ENCODE results near the gene EEF2. TPM values are rescaled to one million over a fixed set of nuclear protein-coding genes. Genes with fewer than 3 reads are reported as not detected.

Gene EEF2
- total and polyA plus RNA-seq, 2 of the 4 experiments (the other 2 are of a cell fraction), result 1,505 to 2,161 TPM

- no peak for TF ChIP-seq RCOR1 (IDR thresholded peaks at IDR 0.05; ENCODE audit: insufficient replicate concordance, low read length)
Measured at GRCh38 chr19:4033028-4033956, 48.0 kb upstream of the EEF2 start (continued).

GRCh38 chr19:4032436-4032835 is 47.2 kb upstream of the EEF2 start:
- CTCF ChIA-PET, result no interaction called here
- POLR2A ChIA-PET (ENCODE audit: unreplicated experiment), result no interaction called here
- no peak for TF ChIP-seq SMC3 (IDR thresholded peaks at IDR 0.05; ENCODE audit: low read depth, low read length)
- TF ChIP-seq MAZ (IDR thresholded peaks at IDR 0.05; ENCODE audit: borderline replicate concordance, low read depth, low read length), result no peak
- TF ChIP-seq USF2 (IDR thresholded peaks at IDR 0.05; ENCODE audit: low read depth, low read length), result no peak
- TF ChIP-seq MAFK (IDR thresholded peaks at IDR 0.05; ENCODE audit: low read depth, low read length), result no peak
- no peak for TF ChIP-seq CTCF (conservative IDR thresholded peaks at IDR 0.05; ENCODE audit: low read depth, low read length)
- TF ChIP-seq RCOR1 (IDR thresholded peaks at IDR 0.05; ENCODE audit: insufficient replicate concordance, low read length), result no peak
- no peak for TF ChIP-seq RAD21 (IDR thresholded peaks at IDR 0.05; ENCODE audit: low read length)
- TF ChIP-seq NFE2L2 (IDR thresholded peaks at IDR 0.05; ENCODE audit: low read depth, low read length), result no peak
- no peak for TF ChIP-seq CEBPB (IDR thresholded peaks at IDR 0.05; ENCODE audit: low read depth, low read length)
- no peak for TF ChIP-seq POLR2A (IDR thresholded peaks at IDR 0.05; ENCODE audit: low read depth, low read length)
- TF ChIP-seq ELK1 (IDR thresholded peaks at IDR 0.05; ENCODE audit: borderline replicate concordance, low read depth, low read length), result no peak
- no peak for TF ChIP-seq FOS (IDR thresholded peaks at IDR 0.05; ENCODE audit: low read depth, low read length)

More at GRCh38 chr19:4032436-4032835, 47.2 kb upstream of the EEF2 start:
- Histone ChIP-seq H3K23ac (ENCODE audit: low read depth, low read length) (no peak overlapping the region), H3K4ac (ENCODE audit: low read depth, low read length) (no peak overlapping the region), H3K4me3 (ENCODE audit: insufficient read depth, low read depth, low read length) (no peak overlapping the region), H2BK120ac (ENCODE audit: low read depth, low read length) (no peak overlapping the region), H2BK15ac (ENCODE audit: low read depth, low read length) (no peak overlapping the region), H3K9me1 (ENCODE audit: insufficient read depth, low read length) (peaks cover 14% of the 10 kb centered on the region), H4K20me1 (ENCODE audit: insufficient read depth, low read length) (peaks cover 27% of the 10 kb centered on the region), H3K79me1 (ENCODE audit: low read depth in 1 of 2, low read length in 2 of 2) (peaks cover 12 to 21% of the 10 kb centered on the region in 2 experiments; a peak in 3 of 4 replicates), H3K14ac (replicated peaks; ENCODE audit: low read depth, low read length) (no peak overlapping the region), H3K18ac (ENCODE audit: low read depth, low read length) (no peak overlapping the region), H4K91ac (ENCODE audit: insufficient read depth, low read depth, low read length) (no peak overlapping the region), H2BK20ac (ENCODE audit: low read depth, low read length) (no peak overlapping the region), H4K5ac (ENCODE audit: low read depth, low read length) (no peak overlapping the region), H3K9ac (ENCODE audit: low read depth, low read length) (no peak overlapping the region), H3K4me2 (ENCODE audit: low read depth, low read length) (no peak overlapping the region), H2BK5ac (ENCODE audit: low read depth, low read length, poor library complexity, severe bottlenecking) (no peak overlapping the region), H3K56ac (ENCODE audit: extremely low read depth, insufficient read depth, low read length) (no peak overlapping the region), H3K36me3 (ENCODE audit: control insufficient read depth, insufficient read depth, low read length) (peaks cover 69% of the 10 kb centered on the region), H4K8ac (ENCODE audit: low read depth in 2 of 2, low read length in 2 of 2) (no peak overlapping the region), H3K9me3 (ENCODE audit: control insufficient read depth, insufficient read depth, low read length) (no peaks in the 10 kb centered on the region), H3K27ac (ENCODE audit: insufficient read depth, low read length) (no peak overlapping the region), H2AK5ac (ENCODE audit: low read depth, low read length) (no peak overlapping the region), H3K4me1 (ENCODE audit: control insufficient read depth, insufficient read depth, low read length) (no peaks in the 10 kb centered on the region), H2AK9ac (replicated peaks; ENCODE audit: low read depth, low read length, poor library complexity) (peak overlapping the region; percentile 16), H2AFZ (replicated peaks; ENCODE audit: low read length, poor library complexity) (no peak overlapping the region), H3K27me3 (ENCODE audit: control insufficient read depth, insufficient read depth, low read length) (no peaks in the 10 kb centered on the region)
- in situ Hi-C loops (cut with MboI; ENCODE audit: low sequenced_read_pairs) (no loop called here), dilution Hi-C loops (cut with HindIII; ENCODE audit: low sequenced_read_pairs, unreplicated experiment) (no loop called here), intact Hi-C loops (cut with micrococcal nuclease) (no loop called here)
- ATAC-seq (ENCODE audit: low read depth), result no peak
- 51% methylated on average over 9 of the region's 16 CpGs; no CpG with 5 or more reads in 1 of the 2 experiments for WGBS, 2 experiments (ENCODE audit: extremely low coverage in 2 of 2, insufficient read length in 1 of 2)
- no TSS peak for BruUV-seq (replicated peaks)
- no peak for DNase-seq
